HG03103 (cell line): ENCODE data around the gene DUSP12.
"Not testable (repeated sequence)": the region's sequence is repeated elsewhere in the genome, so short reads cannot be mapped to it uniquely, and the experiment has no call there.

Experiments
- ATAC-seq: cut with Tn5 transposase; IDR thresholded peaks from one replicate; pipeline ENCODE4 v1.9.1; 2021; ENCODE audit warnings: low read depth; ENCODE audit not compliant: unreplicated experiment

DUSP12 gene, protein sequence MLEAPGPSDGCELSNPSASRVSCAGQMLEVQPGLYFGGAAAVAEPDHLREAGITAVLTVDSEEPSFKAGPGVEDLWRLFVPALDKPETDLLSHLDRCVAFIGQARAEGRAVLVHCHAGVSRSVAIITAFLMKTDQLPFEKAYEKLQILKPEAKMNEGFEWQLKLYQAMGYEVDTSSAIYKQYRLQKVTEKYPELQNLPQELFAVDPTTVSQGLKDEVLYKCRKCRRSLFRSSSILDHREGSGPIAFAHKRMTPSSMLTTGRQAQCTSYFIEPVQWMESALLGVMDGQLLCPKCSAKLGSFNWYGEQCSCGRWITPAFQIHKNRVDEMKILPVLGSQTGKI

DNA sequence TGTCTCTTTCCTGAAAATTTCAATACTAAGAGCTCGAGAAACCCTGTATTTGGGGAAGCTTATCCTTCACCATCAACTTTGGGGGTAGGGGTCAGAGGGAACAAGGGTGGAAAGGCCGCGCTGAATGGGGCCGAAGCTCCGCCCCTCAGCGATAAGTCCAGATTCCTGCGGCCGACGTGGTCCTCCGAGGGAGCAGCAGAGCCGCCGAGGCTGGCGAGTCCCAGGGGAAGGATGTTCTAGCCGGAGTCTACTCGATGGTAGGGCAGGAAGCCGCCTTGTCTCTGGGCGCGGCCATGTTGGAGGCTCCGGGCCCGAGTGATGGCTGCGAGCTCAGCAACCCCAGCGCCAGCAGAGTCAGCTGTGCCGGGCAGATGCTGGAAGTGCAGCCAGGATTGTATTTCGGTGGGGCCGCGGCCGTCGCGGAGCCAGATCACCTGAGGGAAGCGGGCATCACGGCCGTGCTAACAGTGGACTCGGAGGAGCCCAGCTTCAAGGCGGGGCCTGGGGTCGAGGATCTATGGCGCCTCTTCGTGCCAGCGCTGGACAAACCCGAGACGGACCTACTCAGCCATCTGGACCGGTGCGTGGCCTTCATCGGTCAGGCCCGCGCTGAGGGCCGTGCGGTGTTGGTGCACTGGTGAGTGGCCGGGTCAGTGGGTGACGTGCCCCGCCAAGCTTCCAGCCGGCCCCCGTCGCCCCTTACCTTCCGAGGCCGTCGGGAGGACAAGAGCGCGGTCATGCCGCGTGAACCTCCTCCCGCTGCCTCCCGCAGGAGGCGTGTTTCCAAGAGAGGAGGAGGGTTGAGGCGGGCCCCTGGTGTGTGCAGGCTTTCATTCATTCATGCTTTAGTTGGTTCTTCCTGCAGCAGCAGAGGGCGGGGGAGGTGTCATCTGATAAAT lies at the start of gene DUSP12:
Gene DUSP12, plus strand, starts transcription at position 278 of the 899 bp plus-strand sequence. Its CDS starts 16 bp downstream, at position 294.
- ATAC-seq, result peak; percentile 97

- ATAC-seq, result no peak
Observed at GRCh38 chr1:161702250-161702649, 47.3 kb upstream of the DUSP12 start.

DNA sequence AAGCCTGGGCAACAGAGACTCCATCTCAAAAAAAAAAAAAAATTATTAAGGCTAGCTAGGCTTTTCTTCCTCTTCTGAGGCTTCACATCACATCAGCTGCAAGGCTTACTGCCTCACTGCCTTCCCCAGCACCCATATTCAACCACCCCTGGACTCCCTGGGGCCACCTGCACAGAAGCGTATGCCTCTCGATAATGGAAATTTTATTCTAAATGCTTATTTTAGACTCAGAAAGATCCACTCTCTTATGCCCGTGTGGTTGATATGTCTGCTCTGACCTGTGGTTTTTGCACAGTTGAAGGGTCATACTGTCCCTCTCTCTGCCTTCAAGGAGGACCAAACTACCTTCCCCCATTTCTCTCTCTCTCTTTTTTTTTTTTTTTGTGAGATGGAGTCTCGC lies 44.0 kb upstream of the DUSP12 start:
- no peak for ATAC-seq

DNA sequence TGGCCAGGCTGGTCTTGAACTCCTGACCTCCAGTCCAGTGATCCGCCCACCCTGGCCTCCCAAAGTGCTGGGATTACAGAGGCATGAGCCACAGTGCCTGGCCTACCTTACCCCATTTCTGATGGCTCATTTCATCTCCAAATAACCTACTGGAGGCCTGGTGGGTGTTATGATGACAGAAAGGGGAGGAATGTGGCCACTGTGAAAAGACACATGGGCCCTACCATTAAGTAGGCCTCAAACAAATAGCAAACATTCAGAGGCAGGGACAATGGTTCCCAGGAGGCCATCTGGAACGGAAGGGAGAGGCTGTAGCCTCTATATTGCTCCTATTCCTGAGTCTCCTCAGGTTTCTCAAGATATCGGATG lies 43.5 kb upstream of the DUSP12 start:
- no peak for ATAC-seq

DNA sequence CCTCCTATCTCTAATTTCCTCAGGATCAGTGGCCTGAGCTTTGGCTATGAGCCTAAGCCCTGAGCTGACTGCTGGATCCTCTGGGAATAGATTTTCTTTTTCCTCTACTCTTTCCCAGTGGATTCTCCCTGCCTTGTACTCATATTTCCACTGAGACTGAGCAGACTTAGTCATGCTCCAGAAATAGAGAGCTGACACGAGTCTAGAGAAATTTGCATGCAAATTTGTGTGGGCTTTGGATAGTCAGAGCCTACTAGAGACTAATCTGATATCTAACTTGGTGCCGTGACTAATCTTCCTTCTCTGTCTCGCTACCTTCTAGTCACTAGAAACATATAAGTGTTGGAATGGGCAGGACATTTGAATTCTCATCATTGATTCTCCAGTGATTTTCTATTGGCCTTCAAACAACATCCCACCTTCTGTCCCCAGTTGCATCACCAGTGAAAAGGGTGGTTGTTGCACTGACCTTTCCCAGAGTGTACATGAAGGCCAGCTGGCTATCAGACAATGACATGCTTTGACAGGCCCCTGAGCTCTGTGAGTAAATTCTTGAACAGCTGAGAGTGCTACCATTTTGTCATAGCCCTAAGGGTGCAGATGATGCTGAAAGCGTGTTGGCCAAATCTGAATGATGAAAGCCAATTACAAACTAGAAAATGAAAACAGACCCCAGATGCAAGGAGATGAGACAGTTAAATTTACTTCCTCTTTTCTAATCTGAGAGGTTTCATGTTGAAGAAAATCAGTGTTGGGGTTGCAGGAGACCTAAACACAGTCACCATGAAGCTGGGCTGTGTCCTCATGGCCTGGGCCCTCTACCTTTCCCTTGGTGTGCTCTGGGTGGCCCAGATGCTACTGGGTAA lies 42.9 kb upstream of the DUSP12 start, which contains the start of gene FCRLA:
Gene FCRLA, plus strand, starts transcription at position 748 of the 866 bp plus-strand sequence. Its CDS starts 36 bp downstream, at position 784.
- ATAC-seq, result peak; percentile 55

GRCh38 chr1:161707503-161707902 lies 42.1 kb upstream of the DUSP12 start:
- no peak for ATAC-seq

GRCh38 chr1:161709373-161709772 lies 40.2 kb upstream of the DUSP12 start:
- no peak for ATAC-seq

DNA sequence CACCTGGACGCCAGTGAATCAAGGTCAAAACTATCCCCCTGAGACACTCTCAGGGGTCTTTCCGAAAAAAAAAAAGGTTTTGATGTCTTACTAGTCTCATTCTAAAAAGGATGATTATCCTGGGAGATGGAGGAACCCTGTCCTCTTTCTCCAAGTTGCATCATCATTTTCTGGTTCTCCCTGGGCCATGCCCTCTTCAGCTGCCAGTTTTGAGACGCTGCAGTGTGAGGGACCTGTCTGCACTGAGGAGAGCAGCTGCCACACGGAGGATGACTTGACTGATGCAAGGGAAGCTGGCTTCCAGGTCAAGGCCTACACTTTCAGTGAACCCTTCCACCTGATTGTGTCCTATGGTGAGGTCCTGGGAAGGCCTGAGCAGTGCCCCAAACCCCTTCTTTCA lies 39.0 kb upstream of the DUSP12 start:
- ATAC-seq, result no peak

GRCh38 chr1:161718559-161719324 lies 30.8 kb upstream of the DUSP12 start:
- no peak for ATAC-seq

DNA sequence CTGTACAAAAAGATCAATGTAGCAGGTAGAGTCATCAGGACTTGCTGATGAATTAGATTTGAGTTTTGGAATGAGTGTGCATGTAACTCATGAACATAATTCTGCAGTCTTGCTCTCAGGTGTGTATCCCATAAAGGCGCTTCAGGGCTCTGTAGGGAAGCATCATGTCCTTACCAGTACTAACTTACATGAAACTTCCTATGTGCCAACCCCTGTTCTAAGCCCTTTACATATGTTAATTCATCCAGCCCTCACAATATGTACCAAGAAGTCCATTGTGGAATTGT lies 30.3 kb upstream of the DUSP12 start:
- ATAC-seq, result no peak

- no peak for ATAC-seq
Observed at GRCh38 chr1:161720422-161720821, 29.2 kb upstream of the DUSP12 start.

DNA sequence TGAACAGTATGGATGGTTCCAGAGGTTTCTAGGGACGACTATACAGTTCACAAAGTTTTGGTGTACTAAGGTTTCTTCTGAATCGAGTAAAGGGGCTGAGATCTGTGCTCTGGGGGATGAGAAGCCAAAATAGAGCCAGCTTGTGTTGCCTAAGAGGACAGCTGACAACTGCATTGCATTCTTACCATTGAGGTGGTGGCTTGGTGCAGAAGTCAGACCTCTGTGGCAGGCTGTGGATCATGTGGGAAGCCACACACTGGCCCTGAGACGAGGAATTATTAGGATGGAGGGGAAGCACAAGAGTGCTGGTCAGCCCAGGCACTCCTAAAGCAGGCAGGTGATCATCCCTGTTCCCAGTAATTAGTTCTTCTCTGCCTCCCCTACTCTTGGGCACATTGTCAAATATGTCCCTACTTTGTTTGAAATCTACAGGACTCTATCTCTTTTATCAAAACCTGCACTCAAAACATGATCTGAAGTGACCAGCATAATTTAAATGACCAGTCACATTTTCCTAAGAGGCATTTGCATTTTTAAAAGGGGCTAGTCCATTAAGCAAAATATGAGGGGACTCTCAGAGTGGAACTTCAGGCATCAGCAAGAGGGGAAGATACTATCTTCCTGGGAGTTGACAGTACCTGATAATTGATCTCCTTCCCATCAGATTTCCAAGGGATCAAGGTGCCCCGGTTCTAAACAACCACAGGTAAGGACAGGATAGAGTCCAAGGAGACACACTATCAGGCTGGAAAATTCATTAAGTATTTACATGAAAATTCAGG lies 28.4 kb upstream of the DUSP12 start, which contains the start of gene FCRLB:
Gene FCRLB, plus strand, starts transcription at position 589 of the 782 bp plus-strand sequence. CDS start 1,129 bp downstream, outside the sequence.
- no peak for ATAC-seq

- no peak for ATAC-seq
Observed at GRCh38 chr1:161721738-161722343, 27.7 kb upstream of the DUSP12 start.

DNA sequence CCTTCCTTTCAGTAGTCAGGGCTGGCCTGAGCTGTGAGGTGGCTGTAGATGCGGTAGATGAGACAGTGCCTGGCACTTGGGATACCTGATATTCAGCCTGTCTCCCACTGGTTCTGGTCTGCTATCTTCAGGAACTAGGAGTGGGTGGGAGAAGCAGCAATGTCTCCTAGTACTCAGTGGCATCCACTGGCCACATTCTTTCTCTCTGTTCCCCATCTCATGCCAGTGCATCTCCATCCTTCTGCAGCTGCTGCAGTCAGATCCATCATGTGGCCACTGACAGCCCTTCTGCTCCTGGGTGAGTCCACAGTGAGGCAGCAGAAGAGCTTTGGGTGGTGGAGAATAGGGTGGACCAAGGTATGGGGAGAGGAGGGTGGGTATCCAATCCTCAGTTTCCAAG lies 27.2 kb upstream of the DUSP12 start:
- no peak for ATAC-seq

DNA sequence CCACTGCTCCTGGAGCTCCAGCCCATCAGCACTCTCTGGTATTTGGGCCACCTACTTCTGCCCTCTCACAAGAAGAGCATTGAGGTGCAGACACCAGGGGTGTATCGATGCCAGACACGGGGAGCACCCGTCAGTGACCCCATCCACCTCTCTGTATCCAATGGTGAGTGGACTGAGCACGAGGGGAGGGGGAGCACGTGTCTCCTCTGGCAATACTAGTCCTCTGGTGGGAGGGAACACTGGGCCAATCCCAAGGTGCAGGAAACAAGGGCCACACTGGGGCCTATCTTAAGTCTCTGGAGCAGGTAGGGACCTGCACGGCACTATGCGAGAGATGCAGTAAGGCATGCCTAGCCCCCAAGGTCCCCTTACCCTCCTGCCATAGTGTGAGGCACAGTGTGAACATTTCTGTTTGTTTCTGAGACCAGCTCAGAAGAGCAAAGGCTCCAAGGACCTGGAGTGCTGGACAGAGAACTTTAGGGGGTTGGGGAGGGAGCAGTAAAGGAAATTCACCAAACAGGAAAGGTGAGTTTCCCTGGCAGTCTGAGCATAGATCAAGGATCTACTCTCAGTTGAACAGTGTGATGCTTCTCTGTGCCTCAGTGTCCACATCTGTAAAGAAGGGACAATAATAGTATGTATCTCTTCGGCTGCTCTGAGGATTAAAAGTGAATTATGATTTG lies 26.0 kb upstream of the DUSP12 start:
- no peak for ATAC-seq

DNA sequence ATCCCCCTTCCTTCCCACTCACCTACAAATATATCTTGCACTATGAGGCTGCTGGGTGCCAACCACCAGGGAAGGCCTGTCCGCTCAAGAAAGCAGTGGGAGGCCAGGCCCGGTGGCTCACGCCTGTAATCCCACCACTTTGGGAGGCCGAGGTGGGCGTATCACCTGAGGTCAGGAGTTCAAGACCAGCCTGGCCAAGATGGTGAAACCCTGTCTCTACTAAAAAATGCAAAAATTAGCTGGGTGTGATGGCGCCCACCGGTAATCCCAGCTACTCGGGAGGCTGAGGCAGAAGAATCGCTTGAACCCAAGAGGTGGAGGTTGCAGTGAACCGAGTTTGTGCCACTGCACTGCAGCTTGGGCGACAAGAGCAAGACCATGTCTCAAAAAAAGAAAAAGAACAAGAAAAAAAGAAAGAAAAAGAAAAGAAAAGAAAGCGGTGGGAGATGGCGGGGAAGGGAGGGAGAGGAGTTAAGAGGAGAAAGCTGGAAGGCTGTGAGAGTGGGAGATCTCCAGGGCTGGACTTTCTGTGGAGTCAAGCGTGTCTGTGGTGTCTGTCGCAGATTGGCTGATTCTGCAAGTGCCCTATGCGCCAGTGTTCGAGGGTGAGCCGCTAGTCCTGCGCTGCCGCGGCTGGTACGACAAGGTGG lies 24.2 kb upstream of the DUSP12 start:
- ATAC-seq, result not testable (repeated sequence)

DNA sequence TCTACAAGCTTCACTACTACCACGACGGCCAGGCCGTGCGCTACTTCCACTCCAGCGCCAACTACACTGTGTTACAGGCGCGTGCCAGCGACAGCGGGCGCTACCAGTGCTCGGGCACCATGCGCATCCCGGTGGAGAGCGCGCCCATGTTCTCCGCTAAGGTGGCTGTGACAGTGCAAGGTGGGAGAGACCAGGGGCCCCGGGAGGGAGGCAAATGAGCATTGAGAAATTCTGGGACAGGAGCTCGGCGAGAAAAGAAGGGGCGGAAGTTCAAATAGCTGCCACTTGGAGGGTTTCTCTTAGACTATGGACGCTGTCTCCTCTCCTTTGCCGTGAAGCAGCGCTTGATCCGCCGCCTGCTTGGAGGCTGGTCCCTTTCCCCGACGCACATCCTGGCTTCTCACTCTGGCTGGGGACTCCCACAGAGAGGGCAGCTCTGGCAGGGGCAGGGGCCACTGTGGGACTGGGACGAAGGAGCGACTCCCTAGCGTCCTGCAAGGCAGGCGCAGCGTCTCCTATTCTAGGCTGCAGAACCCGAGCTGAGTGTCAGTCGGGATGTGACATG lies 23.6 kb upstream of the DUSP12 start:
- ATAC-seq, result no peak
